ENCODE data around the gene SMIM45.

GRCh38 chr22:41939981-41940831 lies 11.7 kb upstream of the SMIM45 start:
- TF ChIP-seq EZH2 (IDR thresholded peaks at IDR 0.05) (no peak), POLR2AphosphoS5 (IDR thresholded peaks at IDR 0.05; ENCODE audit: borderline replicate concordance, low read depth, low read length) (no peak), FOXP2 (optimal IDR thresholded peaks at IDR 0.05; ENCODE audit: control extremely low read depth, extremely low read length, insufficient read depth) (no peak)
